GM12864 (cell line): ENCODE measurements around the gene BAD.
"Not testable (repeated sequence)": the region's sequence is repeated elsewhere in the genome, so short reads cannot be mapped to it uniquely, and the experiment has no call there.

Source experiments
- DNase-seq: peaks from one replicate; pipeline ENCODE4 v3.0.0-alpha.2; 2011; ENCODE audit warnings: low read depth
- H3K4me3 ChIP-seq: 2 replicates; pipeline ENCODE4 v1.5.1; 2011; ENCODE audit warnings: mild to moderate bottlenecking, low read depth, low read length, control low read depth
- CTCF ChIP-seq: IDR thresholded peaks from 2 replicates; pipeline ENCODE4 v1.5.1; 2011; ENCODE audit warnings: low read depth, mild to moderate bottlenecking, moderate library complexity, low read length, control low read depth, inconsistent platforms; ENCODE audit errors: missing control alignments

Gene BAD

DNA sequence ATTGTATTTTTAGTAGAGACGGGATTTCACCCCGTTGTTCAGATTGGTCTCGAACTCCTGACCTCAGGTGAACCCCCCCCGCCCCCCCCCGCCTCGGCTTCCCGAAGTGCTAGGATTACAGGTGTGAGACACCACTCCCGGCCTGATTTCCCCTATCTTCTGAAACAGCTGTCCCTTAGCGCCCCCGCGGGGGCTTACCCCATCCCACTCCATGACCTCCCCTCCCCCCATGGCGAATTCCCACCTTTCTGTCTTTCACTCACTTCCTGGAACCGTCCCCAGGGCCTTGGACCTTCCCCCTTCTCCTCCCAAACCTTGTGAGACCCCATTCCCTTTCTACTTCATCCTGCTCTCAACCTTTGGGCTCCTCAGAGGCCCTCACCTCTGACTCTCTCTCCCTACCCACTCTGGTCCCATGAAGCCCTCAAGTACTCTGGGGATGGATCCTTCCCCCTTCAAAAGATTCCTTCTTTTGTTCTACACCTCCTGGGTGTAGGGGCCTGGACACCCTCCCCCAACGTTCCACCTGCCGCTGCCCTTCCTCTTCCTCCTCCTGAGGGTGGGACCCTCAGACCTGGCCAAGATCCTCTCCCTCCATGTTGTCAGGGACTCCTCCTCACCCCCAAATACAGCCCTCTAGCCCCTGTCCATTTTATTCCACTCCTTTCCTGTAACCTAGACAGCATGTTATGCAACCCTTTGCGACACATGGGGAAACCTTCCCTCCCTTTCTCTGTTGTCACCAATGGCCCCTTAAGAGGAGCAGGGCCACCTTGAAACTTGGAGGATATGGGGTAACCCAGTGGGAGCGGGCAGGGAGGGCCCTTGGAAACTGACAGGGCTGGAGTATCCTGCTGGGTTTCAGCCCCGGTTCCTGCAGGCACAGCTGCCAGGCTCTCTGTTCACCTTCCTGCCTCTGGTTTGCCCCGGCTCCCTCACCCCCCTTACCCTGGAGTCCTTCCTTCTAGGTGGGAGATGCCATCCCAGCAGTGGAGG is 34.6 kb upstream of the BAD start:
- no peak for TF ChIP-seq CTCF
- peak overlapping the region; percentile 91 for H3K4me3 ChIP-seq
- DNase-seq: no peak

DNA sequence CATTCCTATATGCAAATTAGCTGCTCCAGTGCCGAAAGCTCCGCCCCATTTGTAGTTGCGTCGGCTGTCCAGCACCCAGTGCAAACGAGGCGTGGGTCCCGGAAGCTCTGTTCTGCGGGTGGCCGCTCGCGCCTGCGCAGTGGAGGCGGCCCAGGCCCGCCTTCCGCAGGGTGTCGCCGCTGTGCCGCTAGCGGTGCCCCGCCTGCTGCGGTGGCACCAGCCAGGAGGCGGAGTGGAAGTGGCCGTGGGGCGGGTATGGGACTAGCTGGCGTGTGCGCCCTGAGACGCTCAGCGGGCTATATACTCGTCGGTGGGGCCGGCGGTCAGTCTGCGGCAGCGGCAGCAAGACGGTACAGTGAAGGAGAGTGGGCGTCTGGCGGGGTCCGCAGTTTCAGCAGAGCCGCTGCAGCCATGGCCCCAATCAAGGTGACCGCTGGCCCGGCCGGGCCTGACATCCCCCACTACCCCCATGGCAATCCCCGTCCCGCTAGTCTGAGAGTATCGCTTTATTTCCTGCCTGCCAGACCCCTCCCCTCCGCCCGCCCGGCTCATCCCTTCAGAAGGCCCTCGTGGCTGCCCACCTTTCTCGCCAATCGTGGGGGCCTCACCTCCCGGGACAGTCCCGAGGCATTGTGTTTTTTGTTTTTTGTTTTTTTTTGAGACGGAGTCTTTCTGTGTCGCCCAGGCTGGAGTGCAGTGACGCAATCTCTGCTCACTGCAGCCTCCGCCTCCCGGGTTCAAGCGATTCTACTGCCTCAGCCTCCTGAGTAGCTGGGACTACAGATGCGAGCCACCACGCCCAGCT is 33.7 kb upstream of the BAD start, which contains the start of gene PRDX5:
TSS of gene PRDX5 (plus strand) at position 161 of the 805 bp plus-strand sequence. CDS start at position 256, 95 bp downstream.
- TF ChIP-seq CTCF: peak; percentile 29
- peak; percentile 93 for DNase-seq
- H3K4me3 ChIP-seq: peak within 1 kb of the TSS; percentile 91

GRCh38 chr11:64317325-64317960 is 33.0 kb upstream of the BAD start, which contains the start of gene TRMT112:
TRMT112 (minus strand) TSS chr11:64317559; CDS start chr11:64317526, 33 bp downstream.
- DNase-seq: peak; percentile 99
- peak within 1 kb of the TSS; percentile 91 for H3K4me3 ChIP-seq
- no peak for TF ChIP-seq CTCF

GRCh38 chr11:64316672-64317324 is 32.3 kb upstream of the BAD start:
- peak; percentile 32 for TF ChIP-seq CTCF
- no peak for DNase-seq
- H3K4me3 ChIP-seq: peak overlapping the region; percentile 91

DNA sequence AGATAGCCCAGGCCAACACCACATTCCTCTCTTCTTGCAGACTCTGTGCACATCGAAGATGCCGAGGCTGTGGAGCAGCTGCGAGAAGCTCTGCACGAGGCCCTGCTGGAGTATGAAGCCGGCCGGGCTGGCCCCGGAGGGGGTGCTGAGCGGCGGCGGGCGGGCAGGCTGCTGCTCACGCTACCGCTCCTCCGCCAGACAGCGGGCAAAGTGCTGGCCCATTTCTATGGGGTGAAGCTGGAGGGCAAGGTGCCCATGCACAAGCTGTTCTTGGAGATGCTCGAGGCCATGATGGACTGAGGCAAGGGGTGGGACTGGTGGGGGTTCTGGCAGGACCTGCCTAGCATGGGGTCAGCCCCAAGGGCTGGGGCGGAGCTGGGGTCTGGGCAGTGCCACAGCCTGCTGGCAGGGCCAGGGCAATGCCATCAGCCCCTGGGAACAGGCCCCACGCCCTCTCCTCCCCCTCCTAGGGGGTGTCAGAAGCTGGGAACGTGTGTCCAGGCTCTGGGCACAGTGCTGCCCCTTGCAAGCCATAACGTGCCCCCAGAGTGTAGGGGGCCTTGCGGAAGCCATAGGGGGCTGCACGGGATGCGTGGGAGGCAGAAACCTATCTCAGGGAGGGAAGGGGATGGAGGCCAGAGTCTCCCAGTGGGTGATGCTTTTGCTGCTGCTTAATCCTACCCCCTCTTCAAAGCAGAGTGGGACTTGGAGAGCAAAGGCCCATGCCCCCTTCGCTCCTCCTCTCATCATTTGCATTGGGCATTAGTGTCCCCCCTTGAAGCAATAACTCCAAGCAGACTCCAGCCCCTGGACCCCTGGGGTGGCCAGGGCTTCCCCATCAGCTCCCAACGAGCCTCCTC is 31.4 kb upstream of the BAD start:
- DNase-seq: not testable (repeated sequence)
- peak overlapping the region; percentile 91 for H3K4me3 ChIP-seq

- no peak for TF ChIP-seq CTCF
- H3K4me3 ChIP-seq: no peak overlapping the region
- no peak for DNase-seq
Observed at GRCh38 chr11:64314805-64315561, 30.5 kb upstream of the BAD start.
